HG03045 (cell line): ENCODE measurements around the gene EXOC3.
"Not testable (repeated sequence)": the region's sequence is repeated elsewhere in the genome, so short reads cannot be mapped to it uniquely, and the experiment has no call there.

Experiments
- ATAC-seq: cut with Tn5 transposase; IDR thresholded peaks from one replicate; pipeline ENCODE4 v1.9.1; 2021; ENCODE audit warnings: mild to moderate bottlenecking, moderate library complexity; ENCODE audit not compliant: unreplicated experiment

Gene EXOC3

DNA sequence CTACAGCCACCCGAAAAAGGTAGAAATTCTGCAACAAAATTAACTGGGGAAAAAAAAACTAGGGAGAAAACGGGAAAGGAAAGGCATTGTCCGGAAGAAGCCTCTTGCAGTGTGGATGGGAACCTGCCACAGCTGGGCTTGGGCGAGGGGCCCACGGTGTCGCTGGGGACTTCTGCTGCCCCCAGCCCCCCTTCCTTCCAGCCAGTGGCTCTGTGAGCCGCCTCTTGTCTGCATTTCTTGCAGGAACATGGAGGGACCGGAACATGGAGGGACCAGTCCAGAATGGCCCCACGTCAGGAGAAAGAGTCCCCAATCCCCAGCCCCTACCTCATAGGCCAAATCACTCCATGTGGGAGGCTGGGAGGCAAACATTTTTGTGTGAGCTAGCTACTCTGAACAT lies 36.9 kb upstream of the EXOC3 start:
- ATAC-seq: no peak

GRCh38 chr5:407051-407450 lies 35.9 kb upstream of the EXOC3 start:
- no peak for ATAC-seq

DNA sequence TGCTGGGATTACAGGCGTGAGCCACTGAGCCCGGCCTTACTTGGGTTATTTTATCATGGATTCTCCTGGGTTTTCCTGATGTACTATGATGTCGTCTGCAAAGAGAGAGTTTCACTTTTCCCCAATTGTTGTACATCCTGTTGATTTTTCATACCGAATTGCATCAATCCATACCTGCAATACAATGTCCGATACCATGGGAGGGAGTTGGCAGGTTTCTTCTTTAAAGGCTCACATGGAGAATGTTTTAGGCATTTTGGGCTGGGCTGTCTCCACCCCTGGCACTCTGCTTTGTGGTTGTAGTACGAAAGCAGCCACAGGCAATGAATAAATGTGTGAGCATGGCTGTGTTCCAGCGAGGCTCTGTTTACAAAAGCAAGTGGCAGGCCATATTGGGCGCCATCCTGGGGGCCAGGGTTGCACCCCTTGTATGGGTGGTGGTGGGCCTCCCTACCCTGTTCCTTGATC lies 35.1 kb upstream of the EXOC3 start:
- ATAC-seq: no peak

GRCh38 chr5:410911-411517 lies 32.0 kb upstream of the EXOC3 start:
- ATAC-seq: no peak

GRCh38 chr5:411728-412127 lies 31.2 kb upstream of the EXOC3 start:
- ATAC-seq: no peak

- not testable (repeated sequence) for ATAC-seq
These were observed 27.7 kb upstream of the EXOC3 start for GRCh38 chr5:414991-415927.

- no peak for ATAC-seq
These were observed 26.9 kb upstream of the EXOC3 start for GRCh38 chr5:415928-416635.

GRCh38 chr5:416636-416960 lies 26.4 kb upstream of the EXOC3 start:
- ATAC-seq: no peak

GRCh38 chr5:417301-418161 lies 25.4 kb upstream of the EXOC3 start:
- no peak for ATAC-seq

DNA sequence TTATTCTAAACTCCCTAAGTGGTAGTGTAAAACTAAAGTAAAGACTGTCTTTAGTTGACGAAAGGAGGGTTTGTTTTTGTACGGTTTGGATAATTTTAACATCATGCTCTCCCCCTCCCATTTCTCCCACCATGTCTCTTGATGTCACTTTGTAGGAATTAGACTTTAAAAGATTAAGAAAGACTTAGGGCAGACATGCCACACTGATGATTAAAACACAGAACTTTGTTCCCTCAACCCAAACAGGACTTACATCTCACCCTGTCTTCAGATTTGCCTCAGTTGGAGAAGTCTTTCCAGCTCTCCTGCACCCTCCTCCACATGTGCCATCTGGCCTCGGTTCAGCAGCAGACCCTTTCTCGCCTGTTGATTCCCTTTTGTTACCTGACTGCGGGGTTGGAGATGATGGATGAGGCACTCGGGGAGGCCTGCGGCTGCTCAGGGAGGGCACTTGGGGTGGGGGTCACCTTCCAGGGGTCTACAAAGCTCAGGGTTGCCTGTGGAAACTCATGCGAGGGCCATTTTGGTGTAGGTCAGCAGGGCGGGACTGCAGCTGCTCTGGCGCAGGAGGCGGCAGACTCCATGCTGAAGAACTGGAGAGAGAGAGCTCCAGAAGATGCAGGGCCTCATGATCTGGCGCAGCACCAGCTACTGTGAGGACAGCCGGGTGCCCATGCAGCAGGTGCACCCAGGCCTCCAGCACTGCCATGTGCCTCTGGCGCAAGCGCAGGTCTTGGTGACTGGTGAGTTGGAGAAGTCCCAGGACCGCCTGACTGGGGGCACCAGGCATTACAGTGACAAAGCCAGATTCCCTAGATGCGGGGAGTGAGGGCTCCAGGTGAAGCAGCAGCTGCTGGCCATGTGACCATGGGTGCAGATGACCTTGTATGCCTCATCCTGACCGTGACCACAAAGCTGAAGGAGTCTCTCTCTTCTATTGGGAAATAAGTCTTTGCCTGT lies 24.5 kb upstream of the EXOC3 start:
- ATAC-seq: no peak

DNA sequence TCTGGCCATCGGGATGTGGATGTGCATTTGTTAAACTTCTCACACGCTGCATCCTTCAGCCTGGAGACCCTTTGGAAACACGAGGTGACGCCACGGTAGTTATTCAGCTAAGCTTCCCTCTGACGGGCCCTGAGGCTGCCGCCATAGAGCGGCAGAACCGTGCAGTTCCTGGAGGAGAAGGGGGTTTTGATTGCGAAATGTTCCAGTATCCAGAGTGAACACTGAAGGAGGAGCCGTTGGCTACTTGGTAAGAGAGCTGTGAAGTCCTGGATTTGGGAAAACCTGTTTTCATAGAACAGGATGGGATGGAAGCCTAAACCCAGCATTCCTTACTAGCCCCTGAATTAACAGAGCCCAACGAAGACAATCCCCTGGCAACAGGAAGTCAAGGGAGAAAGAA lies 23.0 kb upstream of the EXOC3 start:
- ATAC-seq: no peak

DNA sequence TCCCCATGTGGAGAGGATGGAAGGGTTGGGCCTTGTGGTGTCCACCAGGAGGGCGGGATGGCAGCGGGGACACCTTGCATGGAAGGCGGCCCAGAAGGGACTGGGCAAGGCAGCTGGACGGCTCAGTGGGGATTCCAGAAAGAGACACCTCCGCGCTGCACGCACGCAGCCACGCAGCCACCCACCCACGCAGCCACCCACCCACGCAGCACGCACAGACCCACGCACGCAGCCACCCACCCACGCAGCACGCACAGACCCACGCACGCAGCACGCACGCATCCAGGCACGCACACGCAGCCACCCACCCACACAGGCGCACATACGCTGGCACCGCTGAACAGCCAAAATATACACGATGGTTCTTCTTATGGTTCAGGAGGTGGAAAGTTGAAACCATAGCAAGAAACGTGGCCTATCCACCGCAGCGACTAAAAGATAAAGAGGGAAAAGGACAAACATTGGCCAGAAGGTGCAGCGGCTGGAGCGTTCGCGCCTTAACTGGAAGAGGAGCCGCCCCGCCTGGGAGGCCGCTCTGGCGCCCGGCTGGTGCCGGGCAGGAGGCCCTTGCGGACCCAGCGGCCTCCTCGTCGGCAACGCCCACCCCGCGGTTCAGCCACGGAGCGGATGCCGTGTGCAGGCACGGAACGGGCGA lies 22.2 kb upstream of the EXOC3 start:
- ATAC-seq: no peak

GRCh38 chr5:421287-421880 lies 21.6 kb upstream of the EXOC3 start:
- no peak for ATAC-seq

DNA sequence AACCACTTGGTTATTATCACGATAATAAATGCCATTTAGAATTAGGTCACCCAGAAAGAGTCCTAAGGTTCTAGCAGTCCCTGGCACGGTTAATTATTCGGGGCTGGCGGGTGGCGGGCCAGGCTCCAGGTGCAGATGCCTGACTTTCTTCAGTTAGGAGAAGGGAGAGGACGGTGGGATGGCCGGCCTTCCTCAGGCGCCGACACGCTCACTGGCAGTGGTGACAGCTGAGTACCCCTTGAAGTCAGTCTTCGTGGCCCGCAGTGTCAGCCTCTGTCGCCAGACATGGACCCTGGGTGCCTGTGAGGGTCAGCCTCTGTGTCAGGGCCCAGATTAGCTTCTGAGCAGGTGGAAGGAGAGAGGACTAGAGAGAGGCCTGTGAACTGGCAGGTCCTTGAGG lies 21.1 kb upstream of the EXOC3 start:
- ATAC-seq: no peak

GRCh38 chr5:422323-423232 lies 20.4 kb upstream of the EXOC3 start:
- ATAC-seq: no peak

DNA sequence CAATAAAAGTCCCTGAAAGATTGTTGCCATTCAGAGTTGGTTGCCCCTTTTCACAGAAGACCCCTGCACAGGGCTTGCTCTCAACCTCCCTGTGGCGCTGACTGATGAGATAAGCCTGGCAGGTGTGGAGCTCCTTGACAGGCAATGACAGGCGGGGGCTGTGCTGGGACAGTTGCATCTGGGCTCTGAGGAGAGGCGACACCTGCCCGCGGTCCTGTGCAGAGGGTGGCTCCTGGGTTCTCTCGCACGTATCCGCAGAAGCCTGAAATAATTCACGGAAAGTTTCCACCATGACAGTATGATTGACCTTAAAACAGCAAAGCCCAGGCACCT lies 19.8 kb upstream of the EXOC3 start:
- no peak for ATAC-seq

DNA sequence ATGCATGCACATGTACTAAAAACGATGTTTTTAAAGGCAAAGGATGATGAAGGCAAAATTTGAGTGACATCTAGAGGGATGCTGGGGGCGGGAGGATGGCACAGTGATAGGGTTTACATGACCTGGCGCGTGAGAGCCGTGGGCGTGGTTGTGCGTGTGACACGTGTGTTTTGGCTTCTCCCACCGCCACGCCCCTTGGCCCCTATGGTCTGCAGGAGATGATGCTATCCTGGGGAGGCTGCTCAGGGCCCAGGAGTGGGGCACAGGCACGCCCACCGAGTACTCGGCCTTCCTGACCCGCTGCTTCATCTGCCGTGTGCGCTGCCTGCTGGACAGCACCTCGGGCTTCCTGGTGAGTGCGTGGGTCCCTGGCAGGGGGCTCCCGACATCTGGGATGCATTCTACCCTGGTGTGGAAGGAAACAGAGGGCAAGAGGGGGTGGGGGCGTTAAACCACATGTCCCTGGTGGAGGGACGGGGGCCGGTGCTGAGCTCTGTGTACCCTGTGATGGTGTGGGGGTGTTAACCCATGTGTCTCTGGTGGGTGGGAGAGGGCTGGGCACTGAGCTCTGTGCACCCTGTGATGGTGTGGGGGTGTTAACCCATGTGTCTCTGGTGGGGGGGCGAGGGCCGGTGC lies 19.2 kb upstream of the EXOC3 start:
- no peak for ATAC-seq
